HG02642 (cell line): ENCODE results near the gene ROBO3.

Experiments
- ATAC-seq: cut with Tn5 transposase; IDR thresholded peaks from one replicate; pipeline ENCODE4 v1.9.1; 2021; ENCODE audit warnings: mild to moderate bottlenecking; ENCODE audit not compliant: unreplicated experiment, poor library complexity

ROBO3 gene

GRCh38 chr11:124844664-124845079 is 20.6 kb upstream of the ROBO3 start:
- no peak for ATAC-seq

GRCh38 chr11:124846070-124846673 is 19.1 kb upstream of the ROBO3 start:
- ATAC-seq, result no peak

- ATAC-seq, result no peak
Measured at GRCh38 chr11:124859171-124859570, 6.1 kb upstream of the ROBO3 start.

GRCh38 chr11:124861670-124862069 is 3.6 kb upstream of the ROBO3 start:
- no peak for ATAC-seq

GRCh38 chr11:124863137-124863825 is 2.0 kb upstream of the ROBO3 start:
- ATAC-seq, result no peak

- no peak for ATAC-seq
Measured at GRCh38 chr11:124863826-124864165, 1.4 kb upstream of the ROBO3 start.

GRCh38 chr11:124864176-124864891 is 898 bp upstream of the ROBO3 start:
- ATAC-seq, result no peak

- ATAC-seq, result no peak
Measured at GRCh38 chr11:124864892-124865180, 396 bp upstream of the ROBO3 start.

GRCh38 chr11:124865902-124866851 is 945 bp downstream of the ROBO3 start:
- ATAC-seq, result peak; percentile 50

GRCh38 chr11:124867700-124868099 is 2.5 kb downstream of the ROBO3 start:
- ATAC-seq, result no peak

- ATAC-seq, result no peak
Measured at GRCh38 chr11:124868331-124869274, 3.4 kb downstream of the ROBO3 start.

GRCh38 chr11:124869331-124869730 is 4.1 kb downstream of the ROBO3 start:
- no peak for ATAC-seq

GRCh38 chr11:124869856-124870387 is 4.7 kb downstream of the ROBO3 start:
- ATAC-seq, result no peak

GRCh38 chr11:124870430-124870829 is 5.2 kb downstream of the ROBO3 start:
- no peak for ATAC-seq

- ATAC-seq, result no peak
Measured at GRCh38 chr11:124872280-124872679, 7.0 kb downstream of the ROBO3 start.

GRCh38 chr11:124872741-124873140 is 7.5 kb downstream of the ROBO3 start:
- no peak for ATAC-seq

GRCh38 chr11:124873951-124874350 is 8.7 kb downstream of the ROBO3 start:
- ATAC-seq, result no peak

- no peak for ATAC-seq
Measured at GRCh38 chr11:124874571-124875255, 9.5 kb downstream of the ROBO3 start.

- ATAC-seq, result no peak
Measured at GRCh38 chr11:124875401-124875800, 10.2 kb downstream of the ROBO3 start.
